Duodenal mucosa (tissue), 2 donors: Measurements from ENCODE around the gene PTPRJ.

Experiments used
- H3K27ac ChIP-seq: one replicate; pipeline ENCODE4 v1.7.0; 2013; ENCODE audit warnings: low read depth, low read length
- H3K27me3 ChIP-seq, 2 donors: one replicate each; pipeline ENCODE4 v1.7.0; 2013; ENCODE audit warnings: low read length in 2 of 2, control low read depth in 1 of 2; ENCODE audit not compliant: insufficient read depth in 2 of 2, control insufficient read depth in 1 of 2
- H3K36me3 ChIP-seq, 2 donors: one replicate each; pipeline ENCODE4 v1.7.0; 2013; ENCODE audit warnings: low read length in 2 of 2, control low read depth in 1 of 2; ENCODE audit not compliant: insufficient read depth in 2 of 2, control insufficient read depth in 1 of 2
- H3K4me1 ChIP-seq, 2 donors: one replicate each; pipeline ENCODE4 v1.7.0; 2013; ENCODE audit warnings: low read length in 2 of 2, control low read depth in 1 of 2; ENCODE audit not compliant: insufficient read depth in 2 of 2, control insufficient read depth in 1 of 2
- H3K4me3 ChIP-seq, 2 donors: one replicate each; pipeline ENCODE4 v1.7.0; 2013; ENCODE audit warnings: low read length in 2 of 2, low read depth in 1 of 2
- H3K9ac ChIP-seq, 2 donors: one replicate each; pipeline ENCODE4 v1.7.0; 2013; ENCODE audit warnings: low read length in 2 of 2, low read depth in 1 of 2
- H3K9me3 ChIP-seq, 2 donors: one replicate each; pipeline ENCODE4 v1.7.0; 2013; ENCODE audit warnings: low read length in 2 of 2, control low read depth in 1 of 2; ENCODE audit not compliant: control insufficient read depth in 1 of 2

The PTPRJ gene

GRCh38 chr11:48210052-48210451 is 229.7 kb downstream of the PTPRJ start:
- Histone ChIP-seq H3K27me3 (no peaks in the 10 kb centered on the region), H3K27ac (no peak overlapping the region), H3K36me3 (no peaks in the 10 kb centered on the region), H3K9ac (no peak overlapping the region), H3K4me3 (no peak overlapping the region), H3K9me3 (no peaks in the 10 kb centered on the region), H3K4me1 (no peaks in the 10 kb centered on the region)

DNA sequence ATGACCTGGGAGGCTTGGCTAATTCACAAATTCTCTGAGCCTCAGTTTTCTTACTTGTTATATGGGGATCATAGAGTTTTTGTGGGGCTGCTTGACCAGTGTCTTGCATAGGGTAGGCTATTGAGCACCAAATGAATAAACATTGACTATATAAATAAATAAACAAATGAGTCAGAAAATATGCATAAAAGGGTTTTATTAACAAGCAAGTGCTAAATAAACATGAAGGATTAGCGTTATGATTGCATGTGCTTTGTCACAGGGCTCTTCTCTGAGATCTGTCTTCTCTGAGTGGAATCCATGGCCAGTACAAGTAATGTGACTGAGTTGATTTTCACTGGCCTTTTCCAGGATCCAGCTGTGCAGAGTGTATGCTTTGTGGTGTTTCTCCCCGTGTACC is 236.2 kb downstream of the PTPRJ start, which contains the start of gene OR4B1:
TSS of gene OR4B1 (plus strand) at position 301 of the 400 bp plus-strand sequence. CDS start at position 301, 0 bp downstream.
- H3K27ac ChIP-seq: no peak within 1 kb of the TSS
- no peak within 1 kb of the TSS for H3K4me3 ChIP-seq
- H3K36me3 ChIP-seq: no peaks in the 10 kb centered on the region
- no peaks in the 10 kb centered on the region for H3K4me1 ChIP-seq
- no peaks in the 10 kb centered on the region for H3K9me3 ChIP-seq
- no peak within 1 kb of the TSS for H3K9ac ChIP-seq
- H3K27me3 ChIP-seq: no peaks in the 10 kb centered on the region
